Lung (tissue), 12 donors: ENCODE measurements around the gene TMEM63A. TPM values are rescaled to one million over a fixed set of nuclear protein-coding genes. Genes with fewer than 3 reads are reported as not detected.
"Not testable (repeated sequence)": the region's sequence is repeated elsewhere in the genome, so short reads cannot be mapped to it uniquely, and the experiment has no call there.

Source experiments
- ATAC-seq: fragments of 200-7000 bp; cut with Tn5 transposase; one replicate; pipeline ENCODE4 v1.9.1; 2020; ENCODE audit warnings: moderate number of reproducible peaks; ENCODE audit not compliant: insufficient read depth, low FRiP score
- DNase-seq, 3 donors: peaks; one replicate each; pipeline ENCODE4 v3.0.0-alpha.2; 2013 to 2017
- H3K27ac ChIP-seq, 2 donors: one replicate each; pipeline ENCODE4 v1.5.1; 2013; ENCODE audit warnings: mild to moderate bottlenecking in 2 of 2, moderate library complexity in 2 of 2, control low read depth in 1 of 2, inconsistent platforms in 1 of 2, low read depth in 1 of 2, low read length in 1 of 2
- H3K27me3 ChIP-seq, 3 donors: one replicate each; pipeline ENCODE4 v1.5.1; 2013; ENCODE audit warnings: low read length in 2 of 3; ENCODE audit not compliant: control insufficient read depth in 3 of 3, insufficient read depth in 3 of 3
- H3K36me3 ChIP-seq, 4 donors: one replicate each; pipeline ENCODE4 v1.5.1; 2013; ENCODE audit warnings: low read length in 4 of 4, mild to moderate bottlenecking in 1 of 4, moderate library complexity in 1 of 4; ENCODE audit not compliant: control insufficient read depth in 4 of 4, insufficient read depth in 4 of 4
- H3K4me1 ChIP-seq, 5 donors: one replicate each; pipeline ENCODE4 v1.5.1; 2013; ENCODE audit warnings: low read length in 5 of 5, mild to moderate bottlenecking in 2 of 5, moderate library complexity in 1 of 5; ENCODE audit not compliant: control insufficient read depth in 5 of 5, insufficient read depth in 5 of 5
- H3K4me3 ChIP-seq: one replicate; pipeline ENCODE4 v1.5.1; 2013; ENCODE audit warnings: mild to moderate bottlenecking, control low read depth, moderate library complexity
- H3K9ac ChIP-seq, 2 donors: one replicate each; pipeline ENCODE4 v1.5.1; 2013; ENCODE audit warnings: low read length in 2 of 2, control low read depth in 1 of 2; ENCODE audit not compliant: insufficient read depth in 1 of 2
- H3K9me3 ChIP-seq, 4 donors: one replicate each; pipeline ENCODE4 v1.5.1; 2013; ENCODE audit warnings: low read length in 3 of 4, mild to moderate bottlenecking in 1 of 4, moderate library complexity in 1 of 4; ENCODE audit not compliant: control insufficient read depth in 4 of 4, insufficient read depth in 3 of 4
- CTCF ChIP-seq: IDR thresholded peaks from 2 replicates; pipeline ENCODE4 v1.5.1; 2012; ENCODE audit warnings: mild to moderate bottlenecking; ENCODE audit errors: control extremely low read depth, extremely low read depth
- WGBS, 2 donors: extraction: QIAGEN DNeasy Blood & Tissue Kit; methylation state at CpG; one replicate each; pipeline ENCODE4 v1.1.7; 2013; 5-methylcytosine and 5-hydroxymethylcytosine counted together
- polyA plus RNA-seq, 2 donors: library from polyadenylated mRNA; stranded (reverse); fragments of 200-250 nt; gene quantifications; one replicate each; pipeline ENCODE4 v1.2.1, GENCODE V29; 2013
- total RNA-seq, 2 donors: library from RNA; depleted of rRNA in 1 of 2; stranded (reverse); fragments of >200 nt in 1 of 2; gene quantifications; one replicate each; pipeline ENCODE4 v1.2.1, GENCODE V29; 2014 to 2021
- donor health status: control.
- donor health status: control.
- donor health status: Bipolar disorder and iron deficiency.
- donor health status: healthy.
- donor health status: DM: yes; HTN: yes; CAD: no.

TMEM63A gene
- total and polyA plus RNA-seq, 4 donors: 26.1 to 108 (median 73.1) TPM

- Histone ChIP-seq H3K4me3 (no peak overlapping the region), H3K27ac (no peak overlapping the region), H3K9ac (peak overlapping the region in 1 of 2 donors; percentile 23), H3K4me1 (peaks cover 0 to 34% (median 10%) of the 10 kb centered on the region in 5 donors), H3K9me3 (no peaks in the 10 kb centered on the region), H3K36me3 (no peaks in the 10 kb centered on the region), H3K27me3 (no peaks in the 10 kb centered on the region)
- WGBS, 2 donors: 86 to 92% methylated on average over 18 of the region's 18 CpGs
- DNase-seq (no peak), ATAC-seq (no peak)
- TF ChIP-seq CTCF: no peak
These were observed 6.2 kb upstream of the TMEM63A start for GRCh38 chr1:225888289-225888897.

DNA sequence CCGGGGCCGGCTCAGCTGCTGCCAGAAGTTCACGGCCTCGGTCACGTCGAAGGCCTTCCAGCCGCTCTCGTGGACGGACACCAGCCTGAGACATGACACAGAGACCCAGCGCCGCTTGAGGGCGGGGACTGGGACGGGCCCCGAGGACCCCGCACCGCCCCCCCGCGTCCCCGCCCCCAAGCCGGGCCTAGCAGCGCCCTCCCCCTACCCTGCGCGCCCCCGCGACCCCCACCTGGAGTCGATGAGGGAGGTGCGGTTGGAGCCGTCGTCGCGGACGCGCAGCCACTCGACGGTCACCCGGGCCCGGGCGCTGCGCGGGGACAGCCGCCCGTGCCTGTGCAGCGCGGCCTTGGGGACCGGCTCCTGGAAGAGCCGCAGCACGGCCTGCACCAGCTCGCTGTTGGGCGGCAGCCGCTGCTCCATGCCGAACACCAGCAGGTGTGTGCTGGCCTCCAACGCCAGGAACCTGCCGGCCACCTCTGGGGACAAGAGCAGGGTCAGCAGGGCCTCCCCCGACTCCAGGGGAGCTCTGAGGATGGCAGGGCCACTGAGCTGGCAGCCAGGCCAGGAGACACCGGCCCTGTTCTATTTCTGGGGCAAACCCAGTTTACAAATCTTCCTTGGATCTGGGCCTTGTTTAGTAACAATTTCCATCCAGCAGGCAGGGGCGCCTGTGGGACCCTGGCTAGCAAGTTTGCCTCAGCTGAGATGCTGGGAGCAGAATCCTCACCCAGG is 5.5 kb upstream of the TMEM63A start:
- H3K4me1 ChIP-seq: peaks cover 0 to 34% (median 10%) of the 10 kb centered on the region in 5 donors
- not testable (repeated sequence) for H3K27ac ChIP-seq, ATAC-seq, H3K9ac ChIP-seq, H3K4me3 ChIP-seq, H3K27me3 ChIP-seq, H3K36me3 ChIP-seq, H3K9me3 ChIP-seq
- 22 to 50% methylated on average over 18 to 54 of the region's 56 CpGs for WGBS, 2 donors
- peak in 1 of 3 donors; percentile 8 for DNase-seq

GRCh38 chr1:225887030-225887314 is 4.8 kb upstream of the TMEM63A start:
- H3K4me3 ChIP-seq: no peak overlapping the region
- H3K36me3 ChIP-seq: no peaks in the 10 kb centered on the region
- ATAC-seq (no peak), DNase-seq (no peak)
- H3K9ac ChIP-seq: no peak overlapping the region
- H3K27ac ChIP-seq: no peak overlapping the region
- no peak for TF ChIP-seq CTCF
- peaks cover 0 to 34% (median 10%) of the 10 kb centered on the region in 5 donors for H3K4me1 ChIP-seq
- no peaks in the 10 kb centered on the region for H3K27me3 ChIP-seq
- no peaks in the 10 kb centered on the region for H3K9me3 ChIP-seq
- 95 to 98% methylated on average over 7 of the region's 7 CpGs for WGBS, 2 donors

DNA sequence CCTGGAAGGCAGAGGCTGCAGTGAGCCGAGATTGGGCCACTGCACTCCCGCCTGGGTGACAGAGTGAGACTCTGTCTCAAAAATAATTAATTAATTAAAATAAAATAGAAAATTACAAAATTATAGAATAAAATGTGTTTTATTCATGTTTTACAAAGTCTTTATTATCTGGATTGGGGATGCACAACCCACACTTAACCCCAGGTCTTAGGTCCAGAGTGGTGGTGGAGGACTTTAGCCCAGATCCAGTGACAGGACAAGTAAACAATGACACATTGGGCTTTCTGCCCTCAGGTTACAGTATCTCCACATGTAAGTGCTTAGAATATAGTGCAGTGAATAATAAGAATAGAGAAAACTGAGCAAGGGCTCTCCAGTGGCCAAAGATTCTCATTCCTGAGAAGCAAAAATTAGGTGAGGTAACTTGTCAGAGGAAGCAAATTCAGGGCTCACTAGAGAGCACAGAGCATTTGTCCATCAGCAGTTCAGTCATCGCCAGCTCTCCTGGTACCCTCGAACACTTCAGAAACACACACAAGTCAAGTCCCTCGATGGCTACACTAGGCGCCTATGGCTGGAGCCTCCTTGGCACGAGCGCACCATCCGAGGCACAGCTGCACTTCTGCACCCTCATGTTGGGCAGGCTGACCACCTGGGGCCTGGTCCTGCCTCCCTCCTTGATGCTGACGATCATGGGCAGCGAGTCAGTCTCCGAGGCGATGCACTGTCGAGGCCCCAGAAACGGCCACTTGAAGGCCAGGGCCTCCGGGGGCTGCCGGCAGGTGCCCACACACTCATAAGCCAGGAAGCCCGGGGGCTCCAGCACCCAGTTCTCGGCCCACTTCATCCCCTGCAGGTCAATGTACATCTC is 4.2 kb upstream of the TMEM63A start:
- Histone ChIP-seq H3K36me3 (no peaks in the 10 kb centered on the region), H3K9me3 (no peaks in the 10 kb centered on the region), H3K27ac (no peak overlapping the region), H3K9ac (no peak overlapping the region), H3K4me1 (peaks cover 0 to 36% (median 10%) of the 10 kb centered on the region in 5 donors), H3K27me3 (no peaks in the 10 kb centered on the region), H3K4me3 (no peak overlapping the region)
- ATAC-seq (no peak), DNase-seq (no peak)
- TF ChIP-seq CTCF: no peak
- WGBS, 2 donors: 92 to 96% methylated on average over 19 of the region's 19 CpGs
